HG03354 (cell line): ENCODE results near the gene PCK2.

ENCODE experiments used
- ATAC-seq: cut with Tn5 transposase; IDR thresholded peaks from one replicate; pipeline ENCODE4 v1.9.1; 2021; ENCODE audit warnings: mild to moderate bottlenecking; ENCODE audit not compliant: unreplicated experiment, poor library complexity, severe bottlenecking

Gene PCK2

GRCh38 chr14:24060984-24061913 is 32.9 kb upstream of the PCK2 start:
- no peak for ATAC-seq

- ATAC-seq, result no peak
Measured at GRCh38 chr14:24062216-24062980, 31.7 kb upstream of the PCK2 start.

- no peak for ATAC-seq
Measured at GRCh38 chr14:24063263-24063836, 30.8 kb upstream of the PCK2 start.

GRCh38 chr14:24064091-24064795 is 29.9 kb upstream of the PCK2 start:
- no peak for ATAC-seq

- no peak for ATAC-seq
Measured at GRCh38 chr14:24064856-24065255, 29.3 kb upstream of the PCK2 start.

GRCh38 chr14:24065408-24065807 is 28.7 kb upstream of the PCK2 start:
- no peak for ATAC-seq

GRCh38 chr14:24066496-24067132 is 27.5 kb upstream of the PCK2 start:
- ATAC-seq, result no peak

- no peak for ATAC-seq
Measured at GRCh38 chr14:24067133-24068082, 26.7 kb upstream of the PCK2 start.

- no peak for ATAC-seq
Measured at GRCh38 chr14:24068711-24069410, 25.2 kb upstream of the PCK2 start.

GRCh38 chr14:24069411-24069735 is 24.7 kb upstream of the PCK2 start:
- ATAC-seq, result no peak

GRCh38 chr14:24070285-24071143 is 23.6 kb upstream of the PCK2 start:
- ATAC-seq, result no peak

GRCh38 chr14:24071144-24071697 is 22.9 kb upstream of the PCK2 start, which contains the start of gene CPNE6:
CPNE6 (plus strand) TSS chr14:24071562; CDS start chr14:24072937, 1,375 bp downstream.
- no peak for ATAC-seq

GRCh38 chr14:24071836-24072430 is 22.2 kb upstream of the PCK2 start:
- ATAC-seq, result no peak

- no peak for ATAC-seq
Measured at GRCh38 chr14:24072436-24072835, 21.7 kb upstream of the PCK2 start.

- no peak for ATAC-seq
Measured at GRCh38 chr14:24072881-24073877, 20.9 kb upstream of the PCK2 start.
